Duodenal mucosa (tissue), 2 donors: ENCODE data around the gene STRA6.

Experiments used
- H3K27ac ChIP-seq: one replicate; pipeline ENCODE4 v1.7.0; 2013; ENCODE audit warnings: low read depth, low read length
- H3K27me3 ChIP-seq, 2 donors: one replicate each; pipeline ENCODE4 v1.7.0; 2013; ENCODE audit warnings: low read length in 2 of 2, control low read depth in 1 of 2; ENCODE audit not compliant: insufficient read depth in 2 of 2, control insufficient read depth in 1 of 2
- H3K36me3 ChIP-seq, 2 donors: one replicate each; pipeline ENCODE4 v1.7.0; 2013; ENCODE audit warnings: low read length in 2 of 2, control low read depth in 1 of 2; ENCODE audit not compliant: insufficient read depth in 2 of 2, control insufficient read depth in 1 of 2
- H3K4me1 ChIP-seq, 2 donors: one replicate each; pipeline ENCODE4 v1.7.0; 2013; ENCODE audit warnings: low read length in 2 of 2, control low read depth in 1 of 2; ENCODE audit not compliant: insufficient read depth in 2 of 2, control insufficient read depth in 1 of 2
- H3K4me3 ChIP-seq, 2 donors: one replicate each; pipeline ENCODE4 v1.7.0; 2013; ENCODE audit warnings: low read length in 2 of 2, low read depth in 1 of 2
- H3K9ac ChIP-seq, 2 donors: one replicate each; pipeline ENCODE4 v1.7.0; 2013; ENCODE audit warnings: low read length in 2 of 2, low read depth in 1 of 2
- H3K9me3 ChIP-seq, 2 donors: one replicate each; pipeline ENCODE4 v1.7.0; 2013; ENCODE audit warnings: low read length in 2 of 2, control low read depth in 1 of 2; ENCODE audit not compliant: control insufficient read depth in 1 of 2

Gene STRA6

DNA sequence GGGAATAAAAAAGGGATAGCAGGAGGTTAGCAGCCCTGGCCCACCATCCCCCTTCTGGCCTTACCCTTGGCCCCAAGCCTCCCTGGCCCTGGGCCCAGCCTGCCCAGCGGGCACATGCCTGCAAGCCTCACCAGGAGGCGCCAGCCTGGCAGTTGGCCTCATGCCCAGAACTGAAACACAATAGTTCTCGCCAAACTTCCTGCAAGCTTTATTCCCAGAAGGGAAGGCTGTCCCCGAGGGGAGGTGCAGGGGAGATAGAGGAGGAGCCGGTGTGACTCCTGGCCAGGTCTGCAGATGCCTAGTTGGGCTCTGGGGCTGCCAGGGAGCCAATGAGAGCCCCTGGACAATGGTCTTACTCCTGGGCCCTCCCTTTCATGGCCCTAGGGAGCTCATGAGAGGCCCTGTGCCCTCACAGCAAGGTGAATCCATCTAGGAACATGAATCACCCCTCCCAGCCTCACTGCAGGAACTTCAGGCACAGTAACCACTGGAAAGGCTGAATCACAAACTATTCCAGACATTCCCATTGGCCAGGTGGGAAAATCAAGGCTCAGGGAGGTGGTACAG is 37.5 kb upstream of the STRA6 start:
- no peaks in the 10 kb centered on the region for H3K36me3 ChIP-seq
- no peak overlapping the region for H3K27ac ChIP-seq
- H3K4me3 ChIP-seq, result no peak overlapping the region
- H3K9me3 ChIP-seq, result no peaks in the 10 kb centered on the region
- no peaks in the 10 kb centered on the region for H3K27me3 ChIP-seq
- H3K4me1 ChIP-seq, result peaks cover 11% of the 10 kb centered on the region in 2 donors
- no peak overlapping the region for H3K9ac ChIP-seq

GRCh38 chr15:74239051-74239705 is 36.6 kb upstream of the STRA6 start:
- H3K36me3 ChIP-seq, result no peaks in the 10 kb centered on the region
- no peaks in the 10 kb centered on the region for H3K27me3 ChIP-seq
- H3K4me3 ChIP-seq, result no peak overlapping the region
- H3K27ac ChIP-seq, result no peak overlapping the region
- H3K4me1 ChIP-seq, result peaks cover 11% of the 10 kb centered on the region in 2 donors
- H3K9me3 ChIP-seq, result no peaks in the 10 kb centered on the region
- H3K9ac ChIP-seq, result no peak overlapping the region

GRCh38 chr15:74235962-74236361 is 33.4 kb upstream of the STRA6 start, which contains the start of gene CCDC33:
Gene CCDC33 (plus strand): TSS chr15:74236326. CDS start chr15:74236720, 394 bp downstream.
- no peaks in the 10 kb centered on the region for H3K27me3 ChIP-seq
- H3K4me1 ChIP-seq, result peaks cover 11% of the 10 kb centered on the region in 2 donors
- no peaks in the 10 kb centered on the region for H3K36me3 ChIP-seq
- H3K27ac ChIP-seq, result no peak within 1 kb of the TSS
- H3K9me3 ChIP-seq, result no peaks in the 10 kb centered on the region
- no peak within 1 kb of the TSS for H3K9ac ChIP-seq
- H3K4me3 ChIP-seq, result no peak within 1 kb of the TSS

GRCh38 chr15:74234598-74234875 is 31.9 kb upstream of the STRA6 start:
- peaks cover 2% of the 10 kb centered on the region in 2 donors for H3K4me1 ChIP-seq
- no peak overlapping the region for H3K4me3 ChIP-seq
- no peaks in the 10 kb centered on the region for H3K27me3 ChIP-seq
- H3K9me3 ChIP-seq, result no peaks in the 10 kb centered on the region
- H3K36me3 ChIP-seq, result no peaks in the 10 kb centered on the region
- H3K9ac ChIP-seq, result no peak overlapping the region
- H3K27ac ChIP-seq, result no peak overlapping the region

- H3K9me3 ChIP-seq, result no peaks in the 10 kb centered on the region
- H3K4me1 ChIP-seq, result no peaks in the 10 kb centered on the region
- no peaks in the 10 kb centered on the region for H3K36me3 ChIP-seq
- H3K27ac ChIP-seq, result no peak overlapping the region
- no peak overlapping the region for H3K9ac ChIP-seq
- H3K4me3 ChIP-seq, result no peak overlapping the region
- H3K27me3 ChIP-seq, result no peaks in the 10 kb centered on the region
These were observed 31.4 kb upstream of the STRA6 start for GRCh38 chr15:74233851-74234597.

GRCh38 chr15:74233373-74233772 is 30.8 kb upstream of the STRA6 start:
- H3K4me1 ChIP-seq, result no peaks in the 10 kb centered on the region
- no peak overlapping the region for H3K4me3 ChIP-seq
- H3K36me3 ChIP-seq, result no peaks in the 10 kb centered on the region
- no peaks in the 10 kb centered on the region for H3K27me3 ChIP-seq
- no peak overlapping the region for H3K27ac ChIP-seq
- no peak overlapping the region for H3K9ac ChIP-seq
- no peaks in the 10 kb centered on the region for H3K9me3 ChIP-seq

GRCh38 chr15:74231475-74231874 is 28.9 kb upstream of the STRA6 start:
- H3K36me3 ChIP-seq, result no peaks in the 10 kb centered on the region
- H3K4me1 ChIP-seq, result no peaks in the 10 kb centered on the region
- H3K9ac ChIP-seq, result no peak overlapping the region
- H3K27me3 ChIP-seq, result no peaks in the 10 kb centered on the region
- H3K4me3 ChIP-seq, result no peak overlapping the region
- H3K9me3 ChIP-seq, result no peaks in the 10 kb centered on the region
- no peak overlapping the region for H3K27ac ChIP-seq

DNA sequence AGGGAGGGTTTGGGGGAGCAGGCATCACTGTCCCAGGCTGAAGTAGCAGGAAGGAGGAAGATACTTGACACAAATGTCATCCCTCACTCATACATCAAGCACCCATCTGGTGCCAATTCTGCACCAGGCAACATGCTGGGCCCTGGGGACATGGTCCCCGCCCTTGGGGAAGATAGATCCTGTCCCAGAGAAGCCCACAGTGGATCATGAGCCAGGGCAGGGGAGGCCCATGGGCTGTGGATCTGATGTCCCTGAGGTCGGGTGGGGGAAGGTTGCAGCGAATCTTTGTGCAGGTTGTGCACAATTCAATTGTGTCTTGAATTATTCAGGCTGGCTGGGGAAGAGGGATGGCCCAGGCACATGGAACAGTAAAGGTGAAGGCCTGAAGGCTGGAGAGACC is 27.1 kb upstream of the STRA6 start:
- Histone ChIP-seq H3K27me3 (no peaks in the 10 kb centered on the region), H3K27ac (no peak overlapping the region), H3K9ac (no peak overlapping the region), H3K9me3 (no peaks in the 10 kb centered on the region), H3K4me3 (no peak overlapping the region), H3K4me1 (no peaks in the 10 kb centered on the region), H3K36me3 (no peaks in the 10 kb centered on the region)

- Histone ChIP-seq H3K9ac (no peak overlapping the region), H3K36me3 (no peaks in the 10 kb centered on the region), H3K4me3 (no peak overlapping the region), H3K4me1 (no peaks in the 10 kb centered on the region), H3K27me3 (peaks cover 0 to 10% of the 10 kb centered on the region in 2 donors), H3K9me3 (no peaks in the 10 kb centered on the region), H3K27ac (no peak overlapping the region)
These were observed 26.1 kb upstream of the STRA6 start for GRCh38 chr15:74228723-74229081.

DNA sequence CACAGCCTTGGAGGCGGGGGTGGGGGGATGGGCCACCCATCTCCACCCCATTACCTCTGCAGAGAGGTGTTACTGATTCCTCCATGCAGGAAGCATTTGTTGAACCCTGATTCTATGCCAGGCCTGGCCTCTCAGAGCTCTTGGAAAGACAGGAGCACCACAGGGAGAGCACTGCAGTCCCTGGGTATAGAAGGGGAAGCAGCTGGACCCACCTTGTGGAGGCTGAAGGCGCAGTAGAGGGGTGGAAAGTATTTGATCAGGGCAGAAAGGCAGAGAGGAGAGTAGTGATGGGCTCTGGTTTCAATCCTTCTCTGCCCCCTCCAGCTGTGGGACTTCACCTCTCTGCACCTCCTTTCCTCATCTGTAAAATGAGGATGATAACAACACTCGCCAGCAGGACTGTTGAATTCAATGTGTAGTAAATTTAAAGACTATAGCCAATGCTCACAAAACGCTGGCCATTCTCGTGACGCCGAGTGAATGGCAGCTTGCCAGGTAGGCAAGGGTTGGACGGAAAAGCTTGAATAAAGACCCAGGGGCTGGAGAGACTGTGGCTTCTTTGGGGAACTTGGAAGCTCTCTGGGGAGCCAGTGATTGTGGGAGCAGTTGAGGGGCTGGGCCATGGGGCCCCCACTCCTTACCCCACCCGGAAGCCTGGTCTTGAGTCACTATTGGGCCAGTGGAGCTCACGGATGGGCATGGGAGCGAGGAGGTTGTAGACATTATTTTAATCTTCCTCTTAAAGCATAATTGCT is 25.6 kb upstream of the STRA6 start:
- Histone ChIP-seq H3K27me3 (peaks cover 2 to 15% of the 10 kb centered on the region in 2 donors), H3K36me3 (no peaks in the 10 kb centered on the region), H3K9ac (no peak overlapping the region), H3K4me3 (no peak overlapping the region), H3K9me3 (no peaks in the 10 kb centered on the region), H3K4me1 (no peaks in the 10 kb centered on the region), H3K27ac (no peak overlapping the region)
